Amygdala (tissue), 56 donors: ENCODE measurements around the gene RAC2.
"Not testable (repeated sequence)": the region's sequence is repeated elsewhere in the genome, so short reads cannot be mapped to it uniquely, and the experiment has no call there.

Experiments used
- DNase-seq, 56 donors: peaks; one replicate each; lab custom pipeline; 2025; lab: John Stamatoyannopoulos, UW

RAC2 gene

DNA sequence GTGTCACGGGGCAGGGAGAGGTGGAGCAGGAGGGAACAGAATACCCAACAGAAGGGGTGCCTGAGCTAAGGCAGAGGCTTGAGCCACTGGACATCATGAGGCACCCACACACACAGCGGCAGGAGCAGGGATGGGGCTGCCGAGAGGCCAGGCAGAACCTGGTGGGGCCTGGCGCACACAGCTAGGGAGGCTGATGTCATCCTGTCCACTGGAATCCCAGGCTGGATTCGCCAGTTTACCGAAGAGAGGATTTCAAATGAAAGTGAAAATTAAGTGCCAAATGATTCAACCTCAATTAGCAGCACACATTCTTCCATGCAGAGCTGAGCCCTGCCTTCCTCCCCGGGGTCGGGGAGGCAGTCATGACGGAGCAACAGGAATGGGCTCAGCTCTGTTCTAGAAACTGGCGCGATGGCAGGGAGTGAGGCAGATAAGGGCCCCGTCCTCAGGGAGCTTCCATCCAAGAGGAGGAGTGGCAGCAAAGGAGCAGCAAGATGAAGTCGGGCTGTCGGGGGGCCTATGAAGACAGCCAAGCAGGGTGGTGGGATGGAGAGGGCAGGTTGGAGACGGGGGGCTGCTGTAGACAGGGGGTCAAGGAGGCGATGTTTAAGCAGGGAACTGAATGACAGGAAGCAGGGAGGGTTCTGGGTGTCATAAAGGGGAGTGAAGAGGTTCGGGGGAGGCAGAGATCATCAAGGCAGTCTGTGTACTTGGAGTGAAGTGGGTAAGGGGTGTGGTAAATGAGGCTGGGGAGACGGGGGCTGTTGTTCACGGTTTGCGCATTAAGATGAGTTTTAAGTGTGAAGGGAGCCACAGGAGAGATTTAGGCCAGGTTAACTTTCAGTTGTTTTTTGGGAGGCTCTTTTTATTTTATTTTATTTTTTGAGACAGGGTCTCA lies 6.4 kb downstream of the RAC2 start:
- no peak for DNase-seq

DNA sequence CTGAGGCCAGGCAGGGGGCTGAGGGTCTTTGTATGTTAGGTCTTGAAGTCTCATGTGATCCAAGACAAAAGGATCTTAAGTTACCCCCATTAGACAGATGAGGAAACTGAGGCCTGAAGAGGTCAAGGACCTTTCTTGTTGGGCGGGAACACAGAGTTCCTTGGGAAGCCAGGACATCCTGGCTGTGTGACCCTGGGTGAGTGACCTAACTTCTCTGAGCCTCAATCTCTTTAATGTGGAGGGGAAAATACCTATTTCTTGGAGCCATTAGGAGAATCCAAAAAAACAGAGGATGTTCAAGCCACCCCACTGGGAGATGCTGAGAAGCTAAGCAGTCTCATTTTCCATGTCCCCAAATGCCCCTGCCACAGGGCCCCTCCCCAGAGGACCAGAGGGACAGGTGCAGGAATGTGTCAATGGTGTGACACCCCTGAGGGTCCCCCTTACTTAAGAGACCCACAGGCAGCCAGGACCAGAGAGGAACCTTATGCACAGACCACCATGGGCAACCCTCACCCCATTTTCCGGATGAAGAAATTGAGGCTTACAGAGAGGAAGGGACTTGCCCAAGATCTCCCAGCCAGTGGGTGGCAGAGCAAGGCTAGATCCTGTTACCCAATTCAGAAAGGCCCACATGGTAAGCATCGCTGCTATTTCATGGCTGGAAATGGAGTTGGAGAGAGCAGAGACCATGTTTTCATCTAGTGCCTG lies 8.0 kb downstream of the RAC2 start:
- no peak for DNase-seq

DNA sequence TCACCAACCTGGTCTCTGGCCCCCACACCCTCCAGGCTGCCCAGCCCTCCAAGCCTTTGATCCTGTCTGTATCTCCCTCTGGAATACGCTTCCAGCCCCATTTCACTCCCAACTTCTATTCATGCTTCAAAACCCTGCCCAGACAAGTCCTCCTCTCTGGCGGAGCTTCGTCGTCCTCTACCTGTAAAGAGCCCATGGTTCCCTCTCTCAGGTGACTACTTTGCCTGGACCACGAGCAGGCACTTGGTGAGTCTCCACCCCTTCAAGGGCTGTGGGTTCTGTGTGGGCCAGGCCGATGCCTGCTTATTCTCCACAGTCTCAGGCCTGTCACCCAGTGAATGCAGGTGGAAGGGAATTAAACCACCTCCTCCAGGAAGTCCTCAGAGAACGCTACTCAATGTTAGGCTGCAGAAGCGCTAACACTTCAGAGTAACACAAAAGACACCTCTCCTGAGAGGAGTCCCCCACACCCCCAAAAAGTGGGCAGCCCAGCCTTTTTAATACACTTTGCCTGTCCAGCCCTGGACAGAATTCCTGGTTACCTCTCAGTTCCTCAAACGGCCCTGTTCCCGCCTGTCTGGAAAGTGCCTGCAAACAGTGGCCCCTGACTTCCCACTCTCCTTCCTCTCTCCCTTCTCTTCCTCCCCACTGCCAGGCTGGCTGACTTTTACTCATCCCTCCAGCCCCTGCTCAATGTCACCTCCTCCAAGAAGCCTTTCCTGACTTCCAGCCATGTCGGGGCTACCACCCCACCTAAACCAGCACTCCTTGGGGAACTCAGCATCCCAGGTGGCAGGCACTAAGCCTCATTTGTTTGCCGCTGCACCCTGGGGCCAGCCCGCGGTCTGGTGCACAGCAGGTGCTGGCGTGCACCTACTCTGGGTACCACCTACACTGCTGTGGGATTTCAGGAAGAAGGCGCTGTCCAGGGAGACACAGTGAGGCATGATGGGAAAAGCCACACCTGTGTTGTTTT lies 9.0 kb downstream of the RAC2 start:
- no peak for DNase-seq

DNA sequence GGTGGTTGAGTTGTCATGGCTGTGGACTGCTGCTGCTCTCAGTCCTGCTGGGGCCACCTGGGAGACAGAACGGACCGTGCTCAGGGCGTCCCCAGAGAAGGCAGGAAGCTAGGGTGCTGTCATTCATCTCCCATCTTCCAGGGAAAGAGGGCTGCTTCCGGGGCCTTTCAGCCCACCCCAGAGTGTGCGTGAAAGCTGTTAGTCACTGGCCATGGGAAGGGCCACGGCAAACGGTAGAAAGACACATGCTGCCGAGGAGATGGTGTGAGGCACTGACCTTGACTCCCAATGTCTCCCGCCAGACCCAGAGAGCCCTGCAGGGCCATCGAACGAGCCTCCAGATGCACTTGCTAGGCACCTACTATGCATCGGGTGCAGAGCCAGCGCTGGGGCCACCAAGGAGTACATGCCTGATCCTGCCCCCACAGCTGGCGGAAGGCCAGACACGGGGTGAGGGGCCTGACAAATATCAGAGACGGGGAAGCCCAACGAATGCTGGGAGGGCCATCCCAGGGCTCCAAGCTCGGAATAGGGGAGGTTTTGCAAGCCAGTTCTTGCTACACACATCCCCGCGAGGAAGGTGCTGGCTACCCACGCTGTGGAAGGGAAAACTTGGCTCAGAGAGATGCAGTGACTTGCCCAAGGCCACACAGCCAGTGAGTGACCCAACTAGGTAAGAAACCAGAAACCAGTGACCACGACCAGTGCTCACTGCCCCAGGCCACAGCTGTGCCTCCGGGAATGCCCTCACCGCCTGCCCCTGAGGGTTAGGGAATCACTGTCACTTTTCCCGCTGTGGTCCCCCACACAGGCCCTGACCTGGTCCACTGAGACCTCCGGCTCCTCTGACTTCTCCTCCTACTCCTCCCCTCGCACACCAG lies 10.1 kb downstream of the RAC2 start:
- DNase-seq, result no peak

DNA sequence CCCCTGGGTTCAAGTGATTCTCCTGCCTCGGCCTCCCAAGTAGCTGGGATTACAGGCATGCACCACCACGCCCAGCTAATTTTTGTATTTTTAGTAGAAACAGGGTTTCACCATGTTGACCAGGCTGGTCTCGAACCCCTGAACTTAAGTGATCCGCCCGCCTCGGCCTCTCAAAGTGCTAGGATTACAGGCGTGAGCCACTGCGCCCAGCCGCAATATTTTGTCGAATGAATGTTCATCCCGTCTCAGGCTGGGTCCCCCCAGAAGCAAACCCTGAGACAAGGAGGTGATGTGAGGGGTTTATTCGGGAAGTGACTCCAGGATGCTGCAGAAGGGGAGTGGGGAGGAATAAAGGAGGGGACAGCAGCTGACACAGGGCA lies 10.7 kb downstream of the RAC2 start:
- DNase-seq, result not testable (repeated sequence)

DNA sequence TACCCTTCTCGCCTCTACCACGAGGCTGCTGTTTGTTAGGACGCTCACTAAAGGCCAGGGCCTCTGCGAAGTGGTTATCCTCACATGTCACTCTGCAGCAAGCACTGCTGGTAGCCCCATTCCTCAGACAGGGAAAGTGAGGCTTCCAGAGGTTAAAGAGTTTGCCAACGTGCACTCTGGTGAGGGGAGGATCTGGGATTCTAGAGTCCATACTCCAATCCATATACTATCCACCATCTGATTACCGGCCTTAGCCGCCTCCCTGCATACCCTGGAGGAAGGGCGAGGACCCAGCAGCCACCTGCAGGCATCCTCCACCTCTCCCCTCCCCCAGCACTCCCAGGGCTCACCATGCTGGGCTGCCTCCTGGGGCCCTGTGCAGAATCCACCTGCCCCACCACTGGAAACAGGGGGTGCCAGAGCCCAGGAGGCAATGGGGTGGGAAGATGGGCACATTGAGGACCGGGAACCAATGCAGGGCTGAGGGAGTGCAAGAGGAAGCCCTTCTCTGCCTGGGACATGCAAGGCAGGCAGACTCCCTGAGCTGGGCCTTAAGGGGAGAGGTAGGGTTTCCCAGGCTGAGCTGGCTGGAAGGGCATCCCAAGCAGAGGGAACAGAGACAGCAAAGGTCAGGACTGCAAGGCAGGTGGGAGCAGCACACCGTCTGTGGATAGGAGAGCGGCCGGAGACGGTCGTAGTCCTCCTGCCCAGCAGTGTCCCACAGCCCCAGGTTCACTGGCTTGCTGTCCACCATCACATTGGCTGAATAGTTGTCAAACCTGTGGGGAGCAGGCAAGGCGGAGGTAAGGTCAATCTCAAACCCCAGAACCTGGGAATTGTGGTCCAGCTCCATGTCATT lies 11.7 kb downstream of the RAC2 start:
- no peak for DNase-seq

DNA sequence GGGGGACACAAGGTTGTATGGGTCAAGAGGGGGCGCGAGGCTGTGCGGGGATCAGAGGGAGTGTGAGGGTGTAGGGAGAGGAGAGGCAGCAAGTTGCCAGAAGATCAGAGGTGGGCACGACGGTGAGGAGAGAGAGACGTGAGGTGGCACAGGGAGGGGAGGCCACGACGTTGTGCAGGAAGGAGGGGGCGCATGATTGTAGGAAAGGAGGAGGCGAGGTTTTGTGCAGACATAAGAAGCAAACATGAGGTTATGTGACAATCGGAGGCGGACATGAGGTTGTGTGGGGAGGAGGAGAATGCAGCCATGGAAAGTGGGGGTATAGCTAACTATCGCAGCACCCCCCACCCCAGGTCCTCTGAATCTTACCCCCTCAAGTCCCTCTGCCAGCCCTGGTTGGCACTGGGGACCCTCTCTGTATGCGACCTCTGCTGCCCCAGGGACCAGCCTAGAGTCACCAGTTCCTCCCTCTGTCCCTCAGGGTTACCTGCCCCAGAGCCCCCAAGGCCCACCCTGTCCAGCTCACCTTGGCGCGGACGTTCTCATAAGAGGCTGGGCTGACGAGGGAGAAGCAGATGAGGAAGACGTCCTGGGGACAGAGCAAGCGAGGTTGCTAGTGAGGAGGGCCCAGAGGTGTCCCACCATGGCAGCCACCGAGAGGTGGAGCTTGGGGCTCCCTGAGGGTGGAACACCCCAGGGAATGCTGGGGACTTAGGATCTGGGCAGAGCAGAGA lies 12.5 kb downstream of the RAC2 start:
- DNase-seq, result no peak

DNA sequence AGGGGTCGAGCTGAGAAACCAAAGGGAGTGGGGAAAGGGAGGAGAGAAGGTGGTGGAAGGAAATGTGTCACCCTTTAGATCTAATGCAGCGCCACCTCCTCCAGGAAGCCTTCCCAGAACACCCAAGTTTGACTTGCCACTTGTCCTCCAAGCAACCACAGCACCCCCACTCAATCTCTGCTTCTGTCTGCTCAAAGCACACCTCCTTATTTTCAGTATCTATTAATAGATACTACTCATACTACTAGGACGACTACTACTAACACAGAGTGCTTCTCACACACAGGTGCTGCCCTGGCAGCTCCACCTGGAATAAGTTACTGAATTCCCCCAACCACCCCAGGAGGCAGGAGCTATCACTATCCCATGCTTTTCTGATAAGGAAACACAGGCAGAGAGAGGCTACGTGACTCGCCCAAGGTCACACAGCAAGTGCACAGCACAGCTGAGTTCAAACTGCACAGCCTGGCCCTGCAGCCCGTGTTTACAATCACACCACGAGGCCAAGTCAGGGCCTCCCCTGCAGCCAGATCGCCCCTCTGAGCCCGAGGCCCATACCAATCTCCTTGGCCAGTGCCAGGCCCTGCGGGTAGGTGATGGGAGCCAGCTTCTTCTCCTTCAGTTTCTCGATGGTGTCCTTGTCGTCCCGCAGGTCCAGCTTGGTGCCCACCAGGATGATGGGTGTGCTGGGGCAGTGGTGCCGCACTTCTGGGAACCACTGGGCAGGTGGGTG lies 13.2 kb downstream of the RAC2 start:
- no peak for DNase-seq

DNA sequence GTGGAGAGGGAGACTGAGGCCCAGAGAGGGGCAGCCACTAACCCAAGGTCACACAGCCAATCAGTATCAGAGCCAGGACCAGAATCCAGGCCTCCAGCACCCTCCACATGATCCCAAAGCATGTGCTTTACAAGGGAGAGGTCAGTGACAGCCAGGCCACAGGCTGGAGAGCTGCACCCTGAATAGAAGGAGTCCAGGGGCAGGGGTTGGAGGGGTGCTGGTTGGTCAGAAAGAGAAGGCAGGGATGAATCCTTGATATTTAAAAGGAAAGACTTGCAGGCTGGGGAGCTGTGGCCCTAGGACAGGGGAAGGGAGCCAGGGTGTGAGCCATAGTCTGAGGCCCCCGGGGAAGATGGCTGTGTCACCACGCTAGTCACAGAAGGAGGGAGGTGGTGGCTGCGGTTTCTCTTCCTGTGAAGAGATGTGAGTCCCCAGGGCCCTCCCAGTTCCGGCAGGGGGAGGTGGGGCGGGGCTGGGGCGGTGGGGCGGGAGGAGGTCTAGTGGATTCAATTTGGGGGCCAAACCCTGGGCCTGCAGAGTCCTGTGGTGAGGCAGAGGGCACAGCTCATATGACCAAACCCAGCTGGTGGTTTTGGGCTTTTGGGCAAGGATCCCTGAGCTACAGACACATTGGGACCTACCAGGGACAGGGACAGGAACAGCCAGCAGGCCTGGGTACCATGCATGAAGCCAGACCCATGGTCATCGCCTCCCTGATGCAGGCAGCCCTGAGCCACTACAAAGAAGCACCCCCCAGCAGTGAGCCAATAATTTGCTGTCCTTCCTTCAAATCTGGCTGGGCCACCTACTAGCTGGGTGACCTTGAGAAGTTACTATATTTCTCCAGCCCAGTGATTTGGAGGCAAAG lies 14.0 kb downstream of the RAC2 start:
- no peak for DNase-seq

DNA sequence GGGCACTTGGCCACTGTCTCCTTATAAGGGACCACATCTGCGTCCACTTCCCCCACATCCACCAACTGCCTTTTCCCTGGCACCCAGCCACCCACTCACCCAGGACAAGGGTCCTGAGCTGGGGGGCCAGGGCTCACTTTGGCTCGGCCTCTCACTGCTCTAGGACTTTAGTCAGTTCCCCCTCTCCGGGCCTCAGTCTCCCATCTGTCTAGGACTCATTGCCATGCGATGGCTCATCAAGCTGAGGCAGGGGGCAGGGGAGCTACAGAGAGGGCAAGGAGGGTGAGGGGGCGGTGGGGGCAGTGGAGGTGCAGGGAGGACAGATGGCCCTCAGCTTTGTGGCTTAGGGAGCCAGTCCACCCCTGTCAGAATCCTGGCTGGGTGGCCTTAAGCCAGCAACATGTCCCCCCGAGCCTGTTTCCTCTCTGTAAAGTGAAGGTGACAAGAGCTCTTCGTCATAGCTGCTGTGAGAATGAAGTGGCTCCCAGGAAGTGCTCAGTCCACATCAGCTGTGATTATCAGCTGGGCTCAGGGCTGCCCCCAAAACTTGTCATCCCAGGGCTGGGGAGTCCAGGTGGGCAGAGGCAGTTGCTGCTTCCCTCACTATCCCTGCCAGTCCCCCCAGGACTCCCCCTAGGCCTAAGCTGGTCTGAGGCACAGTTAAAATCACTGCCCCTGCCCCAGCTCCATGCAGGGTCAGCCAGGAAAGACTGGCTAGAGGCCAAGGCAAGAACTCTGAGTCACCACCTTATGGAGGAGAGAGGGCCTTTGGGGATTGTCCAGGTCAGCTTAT lies 14.9 kb downstream of the RAC2 start:
- no peak for DNase-seq

DNA sequence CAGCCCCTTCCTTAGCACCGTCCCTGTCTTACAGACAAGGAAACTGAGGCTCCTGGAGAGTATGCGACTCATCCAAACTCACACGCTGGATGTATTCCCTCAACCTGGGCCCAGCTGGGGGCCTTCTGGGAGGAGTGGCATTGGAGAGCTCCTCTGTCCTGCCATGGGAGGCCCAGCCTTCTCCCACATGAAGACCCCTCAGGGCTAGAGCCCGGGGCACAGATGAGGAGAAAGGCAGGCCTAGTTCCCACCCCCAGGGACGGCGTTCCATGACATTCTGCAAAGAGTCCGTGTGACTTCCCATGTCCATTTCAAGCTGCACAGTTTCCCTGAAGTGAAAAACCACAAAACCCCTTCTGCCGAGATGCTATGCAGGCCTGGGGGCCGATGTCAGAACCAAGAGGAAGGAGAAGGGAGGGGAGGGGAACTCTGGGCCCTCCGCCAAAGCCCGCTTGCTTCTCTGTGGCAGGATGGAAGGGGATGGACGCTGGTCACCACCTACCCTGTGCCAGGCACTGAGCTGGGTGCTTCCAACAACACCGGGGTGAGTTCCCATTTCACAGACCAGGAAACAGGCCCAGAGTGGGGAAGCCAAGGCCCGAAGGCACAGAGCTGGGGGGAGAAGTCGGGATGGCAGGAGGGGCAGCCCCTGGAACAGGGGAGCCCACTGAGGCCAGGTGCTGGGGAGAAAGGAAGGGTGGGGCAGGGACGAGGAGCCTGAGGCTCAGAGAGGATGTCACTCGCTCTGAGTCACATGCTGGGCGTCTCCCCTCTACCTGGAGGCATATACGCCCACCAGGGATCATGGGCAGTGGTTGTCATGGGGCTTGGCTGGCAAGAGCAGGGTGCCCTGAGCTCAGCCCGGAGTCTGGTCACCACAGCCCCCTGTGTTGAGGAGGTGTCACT lies 15.7 kb downstream of the RAC2 start:
- DNase-seq, result peak in 10 of 56 donors; percentile 11 to 42 (median 22)

DNA sequence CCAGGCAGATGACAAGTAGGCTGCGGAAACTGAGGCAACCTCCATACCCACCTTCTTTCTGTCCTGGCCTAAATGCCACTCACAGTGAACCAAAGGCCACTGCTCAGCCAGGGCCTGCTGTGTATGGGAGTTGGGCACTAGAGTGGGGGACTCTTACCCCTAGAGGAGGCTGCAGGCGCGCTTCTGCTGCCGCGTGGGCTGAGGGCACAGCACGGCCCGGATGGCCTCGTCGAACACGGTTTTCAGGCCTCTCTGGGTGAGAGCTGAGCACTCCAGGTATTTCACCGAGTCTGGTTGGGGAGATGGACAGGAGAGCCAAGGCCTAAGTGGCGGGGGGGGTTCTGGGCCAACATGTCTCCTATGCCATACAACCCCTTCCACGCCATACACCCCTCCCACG lies 17.6 kb downstream of the RAC2 start:
- DNase-seq, result no peak

DNA sequence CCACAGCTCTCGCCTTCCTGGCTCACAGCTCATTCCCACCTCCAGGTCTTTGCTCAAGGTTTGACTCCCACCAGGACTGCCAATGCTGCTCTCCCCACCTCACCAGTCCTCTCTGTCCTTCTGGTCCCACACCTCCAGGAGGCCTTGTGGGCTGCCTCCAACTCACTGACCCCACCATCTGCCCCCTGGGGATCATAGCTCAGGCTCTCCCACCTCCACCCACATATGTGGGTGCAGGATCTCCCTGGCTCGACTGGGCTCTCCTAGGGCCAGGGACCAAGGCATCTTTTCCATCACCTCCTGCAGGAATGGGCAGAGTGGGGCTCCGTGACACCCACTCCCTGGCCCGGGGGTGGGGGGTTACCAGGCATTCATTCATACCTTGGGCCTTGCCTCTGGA lies 18.0 kb downstream of the RAC2 start:
- no peak for DNase-seq

DNA sequence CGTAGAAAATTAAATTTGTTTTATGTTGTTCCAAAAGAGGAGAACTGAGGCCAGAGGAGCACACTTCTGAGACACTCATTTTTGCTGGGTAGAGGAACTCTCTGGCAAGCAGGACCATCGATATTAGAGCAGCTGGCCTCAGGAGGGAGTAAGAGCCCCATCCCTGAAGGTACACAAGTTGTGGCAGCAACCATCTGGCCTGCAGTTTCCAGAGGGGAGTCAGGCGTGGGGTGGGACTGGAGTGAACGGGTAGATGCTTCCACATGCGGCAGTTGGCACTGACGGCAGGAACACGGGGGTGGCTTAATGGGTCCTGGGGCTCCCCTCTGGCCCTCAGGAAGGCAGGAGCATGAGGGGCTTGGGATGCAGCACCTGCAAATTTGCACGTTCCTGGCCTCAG lies 18.6 kb downstream of the RAC2 start:
- no peak for DNase-seq
